GM18907 (cell line): ENCODE measurements around the gene UNC93B1.
"Not testable (repeated sequence)": the region's sequence is repeated elsewhere in the genome, so short reads cannot be mapped to it uniquely, and the experiment has no call there.

Source experiments
- ATAC-seq: cut with Tn5 transposase; IDR thresholded peaks from one replicate; pipeline ENCODE4 v1.9.1; 2021; ENCODE audit warnings: mild to moderate bottlenecking, moderate library complexity; ENCODE audit not compliant: unreplicated experiment

UNC93B1 gene

DNA sequence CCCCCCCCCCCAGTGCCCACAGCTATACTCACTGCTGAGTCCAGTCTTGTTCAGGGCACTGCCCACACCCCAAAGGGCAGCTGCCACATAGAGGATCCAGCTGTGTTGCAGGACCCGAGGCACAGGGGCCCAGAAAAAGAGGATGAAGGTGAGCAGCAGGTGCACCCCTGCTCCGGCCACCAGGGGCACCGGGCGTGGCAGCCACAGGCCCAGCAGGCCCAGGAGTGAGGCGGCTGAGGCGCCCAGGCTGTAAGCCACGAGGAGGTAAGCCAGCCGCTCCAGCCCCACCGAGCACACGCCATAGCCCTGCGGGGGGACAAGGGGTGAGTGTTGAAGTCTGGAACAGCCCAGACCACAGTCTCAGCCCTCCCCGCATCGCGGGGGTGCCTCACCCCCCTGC lies 8.3 kb downstream of the UNC93B1 start:
- ATAC-seq: not testable (repeated sequence)

DNA sequence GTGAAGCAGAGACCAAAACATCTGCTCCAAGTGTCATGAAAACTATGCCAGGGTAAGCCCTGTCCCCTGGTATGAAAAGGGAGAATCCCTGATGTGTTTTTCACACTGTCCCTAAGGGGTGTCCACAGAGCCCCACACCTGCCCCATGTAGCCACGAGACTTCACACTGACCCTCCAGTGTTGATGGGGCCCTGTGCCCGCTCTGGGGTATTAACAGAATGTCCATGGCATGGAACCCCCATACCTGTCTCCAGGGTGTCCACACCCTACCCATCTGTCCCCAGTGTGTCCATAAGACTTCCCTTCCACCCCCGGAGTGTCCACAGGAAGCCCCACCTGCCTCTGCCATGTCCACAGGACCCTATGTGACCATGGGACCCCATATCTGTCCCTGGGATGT lies 8.8 kb downstream of the UNC93B1 start:
- not testable (repeated sequence) for ATAC-seq

DNA sequence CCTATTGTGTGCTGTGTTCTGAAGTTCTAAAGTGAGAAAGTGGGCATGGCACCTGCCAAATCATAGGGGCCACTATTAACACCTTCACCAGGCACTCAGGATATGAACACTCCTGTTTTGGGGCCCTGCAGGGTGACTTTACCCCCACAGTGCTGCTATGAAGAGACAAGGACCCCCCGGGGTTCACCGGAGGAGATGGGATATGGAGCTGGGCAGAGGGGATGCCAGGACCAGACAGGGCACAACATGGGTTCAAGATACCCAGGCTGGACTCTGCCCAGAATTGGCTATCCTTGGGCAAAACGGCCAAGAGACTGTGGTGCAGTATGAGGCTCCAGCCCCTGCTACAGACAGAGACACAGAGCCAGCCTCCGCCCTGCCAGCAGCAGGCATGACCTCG lies 9.5 kb downstream of the UNC93B1 start:
- ATAC-seq: not testable (repeated sequence)

DNA sequence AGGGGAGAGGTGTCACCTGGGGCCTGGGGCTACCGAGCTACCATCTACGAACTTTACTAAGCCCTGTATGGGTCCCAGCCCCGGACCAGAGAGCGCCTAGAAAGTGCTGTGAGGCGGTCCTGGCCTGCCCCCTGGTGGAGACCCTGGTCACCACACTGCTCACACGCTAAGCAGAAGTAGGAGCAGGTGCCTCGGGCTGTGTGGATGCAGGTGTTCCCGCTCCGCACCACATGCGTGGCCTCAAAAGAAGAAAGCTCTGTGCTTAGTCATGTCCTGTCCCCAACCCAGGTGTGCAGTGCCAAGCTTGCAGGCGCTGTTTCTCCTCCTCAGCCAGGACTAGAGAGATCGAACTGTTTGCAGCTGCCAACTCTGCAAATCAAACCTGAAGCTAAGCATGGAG lies 10.1 kb downstream of the UNC93B1 start:
- not testable (repeated sequence) for ATAC-seq

DNA sequence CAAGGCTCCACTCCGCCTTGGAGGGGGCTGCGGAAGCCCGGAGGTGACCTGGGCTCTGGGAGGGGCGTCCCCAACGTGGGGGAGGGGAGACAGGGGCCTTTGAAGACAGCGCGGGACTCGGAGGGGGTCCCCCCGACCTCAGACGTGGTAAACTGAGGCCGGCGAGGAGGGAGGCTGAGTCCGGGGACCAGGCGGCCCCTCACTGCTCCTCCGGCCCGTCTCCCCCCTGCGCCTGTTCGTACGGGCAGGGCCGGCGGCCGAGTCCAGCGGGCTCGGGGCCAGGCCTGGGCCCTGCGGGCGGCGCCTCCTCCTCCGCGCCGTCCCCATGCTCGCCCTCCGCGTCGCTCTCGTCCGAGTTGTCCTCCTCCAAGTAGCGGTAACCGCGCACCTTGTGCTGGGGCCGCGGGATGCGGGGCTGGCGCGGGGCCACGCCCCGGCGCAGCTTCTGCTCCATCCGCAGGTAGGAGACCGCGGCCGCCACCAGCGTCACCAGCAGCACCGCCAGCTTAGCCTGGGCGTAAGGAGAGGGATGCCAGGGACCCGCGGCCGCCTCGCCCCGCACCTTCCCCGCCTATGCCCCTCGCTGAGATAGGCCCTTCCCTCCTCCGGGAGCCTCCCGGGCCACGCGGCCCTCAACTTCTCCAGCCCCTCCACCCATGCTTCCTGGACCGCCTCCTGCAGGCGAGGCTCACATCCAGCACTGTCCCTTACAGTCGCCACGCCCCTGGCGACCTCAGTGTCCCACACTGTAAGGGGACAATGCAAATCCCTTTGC lies 12.4 kb downstream of the UNC93B1 start:
- ATAC-seq: not testable (repeated sequence)

DNA sequence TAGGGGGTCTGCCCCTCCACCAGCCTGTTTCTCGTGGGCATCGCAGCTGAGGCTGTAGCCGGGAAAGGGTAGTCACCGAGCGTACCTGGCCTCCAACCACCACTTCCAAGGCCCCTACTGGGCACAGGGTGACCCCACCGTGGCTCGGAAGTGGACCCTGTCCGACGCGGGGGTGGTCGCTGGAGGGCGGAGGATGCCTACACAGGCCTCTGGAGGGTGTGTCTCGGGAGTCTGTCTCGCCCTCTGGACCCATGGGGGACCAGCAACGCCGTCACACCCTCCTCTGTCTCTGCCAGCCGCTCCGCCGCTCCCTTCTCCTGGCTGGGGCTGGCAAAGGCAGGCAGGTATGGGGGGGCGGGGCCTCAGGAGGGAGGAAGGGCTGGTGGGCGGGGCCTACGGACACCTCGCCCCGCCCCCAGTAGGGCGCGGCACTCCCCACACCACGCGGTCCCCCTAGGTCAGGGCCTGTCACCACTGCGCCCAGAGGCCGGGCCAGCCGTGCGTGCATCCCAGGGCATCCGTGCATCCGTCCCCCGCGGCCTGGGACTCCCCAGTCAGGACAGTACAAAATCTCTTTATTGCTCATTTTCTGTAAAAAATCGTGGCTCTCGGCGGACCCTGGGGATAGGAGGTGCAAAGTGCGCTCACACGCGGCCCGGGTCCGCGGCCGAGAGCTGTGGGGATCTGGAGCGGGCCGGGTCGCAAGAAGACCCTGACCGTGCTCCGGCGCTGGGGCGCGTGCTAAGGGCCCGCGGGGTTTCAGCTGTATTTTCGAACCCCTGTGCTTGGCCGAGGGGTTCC lies 13.2 kb downstream of the UNC93B1 start:
- not testable (repeated sequence) for ATAC-seq

DNA sequence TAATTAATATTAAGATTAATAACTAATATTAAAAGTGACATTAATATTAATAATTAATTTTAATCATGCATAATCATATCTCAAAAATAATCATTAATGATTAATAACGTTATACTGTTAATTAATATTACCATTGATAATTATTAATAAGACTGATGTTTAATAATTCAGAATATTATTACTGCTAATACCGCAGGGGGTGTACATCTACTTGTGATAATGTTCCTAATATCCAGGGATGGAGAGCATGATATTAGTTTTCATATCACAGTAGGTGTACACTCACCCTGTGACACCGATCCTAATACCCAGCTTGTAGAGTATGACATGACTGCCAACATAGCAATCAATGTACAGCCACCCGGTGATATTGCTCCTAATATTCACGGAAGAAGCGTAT lies 18.6 kb downstream of the UNC93B1 start:
- not testable (repeated sequence) for ATAC-seq

DNA sequence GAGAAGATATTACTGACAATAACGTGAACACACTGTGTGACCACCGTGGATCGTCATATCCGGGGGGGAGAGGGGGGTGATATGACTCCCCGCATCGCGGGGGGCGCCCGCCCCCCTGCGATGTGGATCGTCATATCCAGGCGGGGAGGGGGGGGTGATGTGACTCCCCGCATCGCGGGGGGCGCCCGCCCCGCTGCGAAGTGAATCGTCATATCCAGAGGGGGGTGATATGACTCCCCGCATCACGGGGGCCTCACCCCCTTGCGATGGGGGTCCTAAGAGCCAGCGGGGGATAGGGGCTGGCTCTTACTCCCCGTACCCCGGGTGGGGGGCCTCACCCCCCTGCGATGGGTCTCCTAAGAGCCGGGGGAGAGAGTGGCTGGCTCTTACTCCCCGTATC lies 19.9 kb downstream of the UNC93B1 start:
- no peak for ATAC-seq

DNA sequence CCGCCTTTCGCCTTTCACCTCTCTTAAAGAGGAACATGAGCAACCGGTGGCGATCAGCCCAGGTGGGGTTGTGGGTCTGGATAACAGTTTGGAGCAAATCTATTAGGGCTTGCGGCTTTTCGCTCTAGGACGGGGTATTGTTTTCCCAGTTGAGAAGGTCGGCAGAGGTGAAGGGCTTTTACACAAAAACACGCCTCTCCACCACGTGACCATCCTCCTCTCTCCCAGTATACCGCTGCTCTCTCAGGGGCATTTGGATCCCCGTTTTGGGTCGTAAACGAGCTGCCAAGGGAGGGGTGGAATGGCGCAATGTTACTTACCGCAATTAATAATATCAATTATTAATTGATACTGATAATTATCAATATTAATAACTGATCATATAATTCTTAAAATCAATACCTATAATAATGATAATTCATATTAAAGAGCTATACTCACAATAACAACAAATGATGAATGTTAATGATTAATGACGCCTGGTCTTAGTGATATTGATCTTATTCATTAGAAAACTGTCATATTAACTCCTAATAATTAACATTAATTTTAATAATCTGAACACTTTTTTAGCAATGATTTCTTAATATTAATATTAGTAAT lies 21.5 kb downstream of the UNC93B1 start:
- ATAC-seq: not testable (repeated sequence)

DNA sequence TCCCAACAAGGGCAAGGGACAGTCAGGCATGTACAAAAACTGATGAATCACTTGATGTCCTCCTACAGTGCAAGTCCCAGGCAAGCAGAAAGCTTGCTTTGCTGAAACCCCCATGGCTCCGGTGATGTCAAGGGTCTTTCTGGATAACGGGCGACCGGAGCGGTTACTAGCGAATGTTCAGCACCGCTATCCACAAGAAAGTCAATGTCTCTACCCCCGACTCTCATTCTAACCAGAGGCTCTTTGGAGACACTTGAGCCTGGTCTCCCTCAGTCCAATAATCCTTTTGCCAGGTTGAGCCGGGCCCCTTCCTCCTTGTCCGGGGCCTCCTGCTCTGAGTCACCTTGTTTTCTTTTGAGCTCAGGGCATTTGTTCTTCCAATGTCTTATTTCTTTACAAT lies 22.7 kb downstream of the UNC93B1 start:
- not testable (repeated sequence) for ATAC-seq

DNA sequence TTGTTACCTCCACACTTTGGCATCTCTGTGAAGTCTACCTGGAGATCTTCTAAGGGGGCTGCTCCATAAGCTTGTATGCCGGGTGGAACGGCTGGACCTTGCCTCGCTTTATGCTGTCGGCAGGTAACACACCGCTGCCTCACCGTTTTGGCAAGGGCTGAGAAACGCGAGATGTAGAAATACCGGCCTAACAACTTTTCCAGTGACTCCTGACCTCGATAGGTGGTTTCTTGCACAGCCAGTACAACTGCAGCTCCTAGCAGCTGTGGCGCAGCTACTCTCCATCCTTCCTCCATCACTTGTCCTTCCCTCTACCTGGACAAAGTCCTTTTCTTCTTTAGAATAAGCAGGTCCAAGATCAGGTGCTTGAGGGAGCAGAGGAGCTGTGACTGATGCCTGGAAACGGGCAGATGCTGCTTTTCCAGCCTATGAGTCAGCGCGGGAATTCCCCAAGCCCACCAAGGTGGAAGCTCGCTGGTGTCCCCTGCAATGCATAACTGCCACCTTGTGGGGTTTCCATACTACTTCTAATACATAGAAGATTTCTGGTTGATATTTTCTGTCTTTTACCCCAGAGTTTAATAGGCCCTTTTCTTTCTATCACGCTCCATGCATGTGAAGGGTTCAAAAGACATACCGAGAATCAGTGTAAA lies 25.0 kb downstream of the UNC93B1 start:
- not testable (repeated sequence) for ATAC-seq

DNA sequence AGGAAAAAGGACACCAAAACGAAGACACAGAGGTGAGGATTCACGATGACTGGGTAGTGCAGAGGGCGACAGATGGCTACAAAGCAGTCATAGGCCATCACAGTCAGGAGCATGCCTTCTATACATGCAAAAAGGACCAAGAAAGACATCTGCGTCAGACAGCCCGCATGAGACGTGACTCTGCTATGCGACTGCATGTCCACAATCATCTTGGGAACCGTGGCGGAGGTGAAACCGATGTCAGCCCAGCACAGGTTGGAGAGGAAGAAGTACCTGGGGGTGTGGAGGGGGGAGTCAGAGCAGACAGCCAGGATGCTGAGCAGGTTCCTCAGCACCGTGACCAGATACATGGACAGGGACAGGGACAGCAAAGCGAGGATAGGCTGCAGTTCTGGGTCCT lies 29.2 kb downstream of the UNC93B1 start:
- not testable (repeated sequence) for ATAC-seq

DNA sequence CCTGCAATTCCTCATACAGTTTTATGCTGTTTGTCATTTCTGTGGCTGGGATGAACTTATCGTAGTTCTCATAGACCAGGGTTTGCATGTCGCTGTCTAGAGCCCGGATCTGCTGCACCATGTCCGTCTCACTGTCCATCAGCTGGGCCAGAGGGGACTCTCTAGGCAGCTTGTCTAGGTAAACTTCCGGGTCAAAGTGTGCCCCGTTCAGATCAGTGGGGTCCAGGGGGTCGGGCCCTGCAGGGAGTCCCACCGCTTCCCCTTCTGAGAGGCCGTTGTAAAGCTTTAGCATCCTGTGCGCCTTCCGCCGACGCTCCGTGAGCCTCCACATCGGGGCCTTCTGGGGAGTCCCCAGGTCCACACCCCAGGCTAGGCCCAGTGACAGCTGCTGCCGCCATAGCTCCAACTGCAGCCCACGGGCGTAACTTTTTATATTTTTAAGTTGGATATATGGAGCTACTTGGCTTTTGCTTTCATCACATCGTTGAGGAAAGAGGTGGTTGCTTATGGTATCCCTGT lies 38.0 kb downstream of the UNC93B1 start:
- not testable (repeated sequence) for ATAC-seq

DNA sequence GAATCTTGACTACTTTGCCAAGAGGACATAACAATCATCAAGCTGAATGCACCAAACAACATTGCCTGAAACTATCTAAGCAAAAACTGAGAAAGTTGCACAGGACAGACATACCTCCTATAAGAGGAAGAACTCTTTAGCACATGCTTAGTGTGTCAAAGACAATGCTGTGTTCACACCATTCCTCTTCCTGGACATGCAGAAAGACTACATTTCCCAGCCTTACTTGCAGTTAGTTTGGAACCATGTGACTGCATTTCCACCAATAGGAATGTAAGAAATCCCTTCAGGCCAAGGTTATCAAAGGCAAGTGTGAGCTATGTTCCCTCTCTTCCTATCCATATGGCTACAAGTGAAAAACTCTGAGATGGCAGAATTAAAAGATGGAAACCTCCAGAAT lies 39.2 kb downstream of the UNC93B1 start:
- not testable (repeated sequence) for ATAC-seq

DNA sequence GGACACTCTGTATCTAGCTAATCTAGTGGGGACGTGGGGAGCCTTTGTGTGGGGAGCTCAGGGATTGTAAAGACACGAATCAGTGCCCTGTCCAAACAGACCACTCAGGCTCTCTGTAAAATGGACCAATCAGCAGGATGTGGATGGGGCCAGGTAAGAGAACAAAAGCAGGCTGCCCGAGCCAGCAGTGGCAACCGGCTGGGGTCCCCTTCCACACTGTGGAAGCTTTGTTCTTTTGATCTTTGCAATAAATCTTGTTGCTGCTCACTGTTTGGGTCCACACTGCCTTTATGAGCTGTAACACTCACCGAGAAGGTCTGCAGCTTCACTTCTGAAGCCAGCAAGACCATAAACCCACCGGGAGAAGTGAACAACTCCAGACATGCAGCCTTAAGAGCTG lies 40.0 kb downstream of the UNC93B1 start:
- ATAC-seq: not testable (repeated sequence)

DNA sequence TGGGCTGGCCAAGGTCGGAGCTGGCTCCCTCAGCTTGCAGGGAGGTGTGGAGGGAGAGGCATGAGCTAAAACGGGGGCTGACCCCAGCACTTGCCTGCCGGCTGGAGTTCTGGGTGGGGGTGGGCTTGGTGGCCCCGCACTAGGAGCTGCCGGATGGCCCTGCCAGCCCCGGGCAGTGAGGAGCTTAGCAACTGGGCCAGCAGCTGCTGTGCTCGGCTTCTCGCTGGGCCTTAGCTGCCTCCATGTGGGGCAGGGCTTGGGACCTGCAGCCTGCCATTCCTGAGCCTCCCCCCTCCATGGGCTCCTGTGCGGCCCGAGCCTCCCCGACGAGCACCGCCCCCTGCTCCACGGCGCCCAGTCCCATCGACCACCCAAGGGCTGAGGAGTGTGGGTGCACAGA lies 40.7 kb downstream of the UNC93B1 start:
- not testable (repeated sequence) for ATAC-seq

DNA sequence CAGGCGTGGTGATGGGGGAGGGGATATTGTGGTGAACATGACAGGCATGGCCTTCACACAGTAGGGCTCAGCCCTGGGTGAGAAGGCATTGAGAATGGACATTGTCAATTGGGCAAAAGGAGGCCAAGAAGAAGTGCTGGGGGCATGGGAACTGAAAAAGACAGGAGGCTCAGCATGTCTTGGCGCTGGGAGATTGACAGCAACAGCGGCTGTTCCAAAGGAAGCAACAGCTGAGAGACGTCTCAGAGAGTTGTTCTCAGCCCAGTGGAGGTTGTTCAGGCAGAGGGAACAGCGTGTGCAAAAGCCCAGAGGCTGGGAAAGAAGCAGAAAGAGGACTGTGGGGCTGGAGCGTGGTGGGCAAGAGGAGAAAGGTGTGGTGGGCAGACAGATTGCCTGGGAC lies 47.7 kb downstream of the UNC93B1 start:
- ATAC-seq: not testable (repeated sequence)

DNA sequence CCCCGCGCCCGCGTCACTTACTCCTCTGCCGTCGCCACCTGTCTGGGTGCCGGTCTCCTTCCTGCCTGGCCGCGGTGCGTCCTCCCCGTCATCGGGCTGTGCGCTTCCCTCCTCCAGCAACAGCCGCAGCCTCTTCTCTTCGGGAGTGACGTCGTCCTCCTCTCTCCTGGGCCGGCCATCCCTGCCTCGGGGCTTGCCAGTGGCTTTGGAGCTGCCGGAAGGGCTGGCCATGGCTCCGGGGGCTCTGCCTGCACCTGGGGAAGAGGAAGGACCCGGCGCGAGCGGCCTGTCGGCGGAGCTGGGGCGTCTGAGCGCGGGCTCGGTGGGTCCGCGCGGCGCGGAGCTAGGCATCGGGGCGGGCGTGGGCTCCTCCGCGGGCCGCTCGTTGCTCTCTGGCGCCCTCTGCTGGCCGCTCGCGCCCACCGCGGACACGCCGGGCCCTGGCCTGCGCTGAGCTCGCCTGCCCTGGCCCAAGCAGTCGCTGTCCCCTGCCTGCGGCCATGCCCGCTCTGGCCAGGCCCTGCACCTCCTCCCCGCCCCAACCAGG lies 48.4 kb downstream of the UNC93B1 start:
- not testable (repeated sequence) for ATAC-seq

DNA sequence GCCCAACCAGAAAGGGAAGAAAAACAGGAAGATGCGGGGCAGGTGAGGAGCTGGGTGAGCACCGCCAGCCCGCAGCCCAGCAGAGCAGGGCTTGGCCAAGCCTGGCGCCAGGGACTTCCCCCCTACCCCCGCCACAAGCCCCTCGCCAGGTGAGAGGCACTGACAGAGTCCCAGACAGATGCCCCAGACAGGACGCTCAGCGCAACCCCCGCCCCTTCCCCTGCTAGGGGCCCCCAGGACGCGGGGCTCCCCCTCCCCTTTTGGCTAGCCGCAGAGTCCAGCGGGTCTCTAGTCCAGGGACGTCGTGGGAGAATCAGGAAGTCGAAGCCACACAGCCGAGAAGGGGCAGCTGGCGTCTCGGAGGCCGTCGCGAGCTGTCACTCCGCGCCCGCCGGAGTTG lies 48.9 kb downstream of the UNC93B1 start:
- ATAC-seq: not testable (repeated sequence)

DNA sequence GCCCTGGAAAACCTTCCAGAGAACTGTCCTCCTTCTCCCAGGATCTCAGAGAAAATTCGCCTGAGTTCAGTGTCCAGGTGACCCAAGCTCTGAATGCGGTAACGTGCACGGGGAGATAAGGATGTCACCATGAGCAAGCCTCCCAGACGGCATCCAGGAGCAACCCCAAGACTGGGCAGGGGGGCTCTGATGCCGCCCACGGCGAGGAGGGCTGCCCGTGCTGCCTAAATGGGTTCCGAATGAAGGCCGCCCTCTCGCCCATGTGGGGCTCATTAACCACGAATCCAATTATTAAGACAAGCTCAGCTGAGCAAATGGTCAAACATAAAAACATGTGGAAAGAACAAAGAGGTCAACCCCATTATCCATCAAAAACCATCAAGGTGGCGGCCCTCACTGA lies 49.6 kb downstream of the UNC93B1 start:
- ATAC-seq: not testable (repeated sequence)

DNA sequence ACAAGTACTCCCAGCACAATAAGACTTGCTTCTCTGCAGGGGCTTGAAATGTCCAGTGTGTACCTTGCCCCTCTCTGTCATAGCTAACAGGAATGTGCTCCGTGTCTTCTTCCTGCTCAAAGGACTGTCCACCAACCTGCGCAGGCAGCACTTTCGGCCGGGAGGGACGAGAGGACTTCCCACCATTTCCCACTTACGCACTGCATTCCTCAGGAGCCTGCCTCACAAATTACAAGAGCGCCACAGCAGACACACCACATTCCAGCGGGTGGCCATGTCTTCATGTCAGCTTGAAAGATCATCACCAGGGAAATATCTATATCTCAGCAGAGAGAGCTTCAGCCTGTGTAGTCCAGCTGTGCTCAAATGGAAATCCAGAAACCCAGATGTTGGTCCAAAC lies 53.2 kb downstream of the UNC93B1 start:
- not testable (repeated sequence) for ATAC-seq
